ENCODE measurements around the gene C3orf62. TPM values are rescaled to one million over a fixed set of nuclear protein-coding genes. Genes with fewer than 3 reads are reported as not detected.

Gene C3orf62
- total RNA-seq (ENCODE audit: low replicate concordance) = 0.59 and 0.90 TPM in 2 replicates

GRCh38 chr3:49276475-49277382 lies at the start of gene C3orf62:
Gene C3orf62, minus strand, starts transcription at chr3:49277232. Its CDS starts 360 bp downstream, at chr3:49276872.

Other genes with a start within 250 kb of the C3orf62 start
- gene IMPDH2, start 247.8 kb downstream of the C3orf62 start, total RNA-seq (ENCODE audit: low replicate concordance) = 433 and 547 TPM in 2 replicates
- gene QRICH1, start 183.2 kb downstream of the C3orf62 start, total RNA-seq (ENCODE audit: low replicate concordance) = 46.3 and 51.3 TPM in 2 replicates
- gene QARS1, start 172.5 kb downstream of the C3orf62 start, total RNA-seq (ENCODE audit: low replicate concordance) = 299 and 321 TPM in 2 replicates
- 34.7 and 77.0 TPM in 2 replicates for gene USP19, start 156.4 kb downstream of the C3orf62 start, total RNA-seq (ENCODE audit: low replicate concordance)
- gene LAMB2, start 144.2 kb downstream of the C3orf62 start, total RNA-seq (ENCODE audit: low replicate concordance) = 460 and 630 TPM in 2 replicates
- 13.8 and 19.6 TPM in 2 replicates for gene CCDC71, start 110.9 kb downstream of the C3orf62 start, total RNA-seq (ENCODE audit: low replicate concordance)
- gene KLHDC8B, start 105.6 kb downstream of the C3orf62 start, total RNA-seq (ENCODE audit: low replicate concordance) = 24.7 and 26.5 TPM in 2 replicates
- gene USP4, start 62.8 kb upstream of the C3orf62 start, total RNA-seq (ENCODE audit: low replicate concordance) = 23.2 and 28.2 TPM in 2 replicates
- 401 and 519 TPM in 2 replicates for gene GPX1, start 81.1 kb upstream of the C3orf62 start, total RNA-seq (ENCODE audit: low replicate concordance)
- 402 and 587 TPM in 2 replicates for gene RHOA, start 134.7 kb upstream of the C3orf62 start, total RNA-seq (ENCODE audit: low replicate concordance)
- 18.8 and 21.3 TPM in 2 replicates for gene TCTA, start 135.2 kb upstream of the C3orf62 start, total RNA-seq (ENCODE audit: low replicate concordance)
- gene AMT, start 145.2 kb upstream of the C3orf62 start, total RNA-seq (ENCODE audit: low replicate concordance) = 0.60 and 2.0 TPM in 2 replicates
- gene NICN1, start 152.1 kb upstream of the C3orf62 start, total RNA-seq (ENCODE audit: low replicate concordance) = 8.8 and 9.4 TPM in 2 replicates
- 19.3 and 38.8 TPM in 2 replicates for gene DAG1, start 193.0 kb upstream of the C3orf62 start, total RNA-seq (ENCODE audit: low replicate concordance)